ENCODE measurements around the gene PIAS4. TPM values are rescaled to one million over a fixed set of nuclear protein-coding genes. Genes with fewer than 3 reads are reported as not detected.

Gene PIAS4
- total and polyA plus RNA-seq, 9 of the 15 experiments (the other 6 are each of a cell fraction or from before 2014, with no cell fraction given) = 0.27 to 34.9 (median 14.4) TPM

DNA sequence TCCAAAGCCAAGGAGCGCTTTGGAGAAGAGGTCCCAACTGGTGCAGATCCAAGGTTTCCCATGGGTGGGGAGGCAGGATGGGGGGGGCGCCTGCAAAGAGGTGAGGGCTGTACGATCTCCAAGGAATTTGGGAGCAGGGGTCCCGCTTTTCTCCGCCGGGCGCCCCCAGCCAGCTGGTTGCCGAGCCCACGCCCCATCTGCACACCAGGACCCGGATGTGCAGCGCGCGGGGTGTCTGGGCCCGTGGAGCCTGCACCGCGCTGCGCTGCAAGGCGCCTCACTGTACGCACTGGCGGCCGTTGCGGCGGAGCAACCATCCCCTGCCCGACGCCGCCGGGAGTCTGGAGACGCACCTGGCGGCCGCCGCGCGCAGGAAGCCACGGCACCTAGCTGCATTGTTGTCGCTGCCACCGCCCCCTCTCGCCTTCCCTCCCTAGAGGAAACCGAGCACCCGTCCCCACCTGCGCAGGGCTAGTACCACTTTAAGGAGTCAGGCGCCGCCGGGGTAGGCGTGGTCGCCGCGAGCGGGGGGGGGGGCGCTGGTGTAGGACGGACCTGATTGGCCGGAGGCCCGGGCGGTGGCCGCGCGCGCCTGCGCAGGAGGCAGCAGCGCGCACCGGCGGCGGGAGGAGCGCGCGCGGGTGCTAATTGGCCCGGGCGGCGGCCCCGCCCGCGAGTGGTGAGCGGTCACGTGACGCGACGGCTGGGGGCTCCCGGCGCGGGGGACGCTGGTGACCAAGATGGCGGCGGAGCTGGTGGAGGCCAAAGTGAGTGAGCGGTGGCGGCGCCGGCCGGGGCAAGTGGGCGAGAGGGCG, at the start of gene PIAS4 (continued):
- TF ChIP-seq, protein P1, sequence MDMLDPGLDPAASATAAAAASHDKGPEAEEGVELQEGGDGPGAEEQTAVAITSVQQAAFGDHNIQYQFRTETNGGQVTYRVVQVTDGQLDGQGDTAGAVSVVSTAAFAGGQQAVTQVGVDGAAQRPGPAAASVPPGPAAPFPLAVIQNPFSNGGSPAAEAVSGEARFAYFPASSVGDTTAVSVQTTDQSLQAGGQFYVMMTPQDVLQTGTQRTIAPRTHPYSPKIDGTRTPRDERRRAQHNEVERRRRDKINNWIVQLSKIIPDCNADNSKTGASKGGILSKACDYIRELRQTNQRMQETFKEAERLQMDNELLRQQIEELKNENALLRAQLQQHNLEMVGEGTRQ (CRISPR knock-in tag; IDR thresholded peaks at IDR 0.05) = peak; percentile 94
- TF ChIP-seq ATF1 (CRISPR knock-in tag; IDR thresholded peaks at IDR 0.05) = no peak
- peak; percentile 69 for TF ChIP-seq ATF1 (tag; IDR thresholded peaks at IDR 0.05)
- TF ChIP-seq YY1 (IDR thresholded peaks at IDR 0.05; ENCODE audit: borderline replicate concordance in 1 of 3, control insufficient read depth in 1 of 3, extremely low read depth in 1 of 3, insufficient read depth in 3 of 3, insufficient read length in 1 of 3, insufficient replicate concordance in 2 of 3, low read depth in 1 of 3, low read length in 2 of 3) = peak; percentile 89 to 98 (median 96)
- TF ChIP-seq NONO (IDR thresholded peaks at IDR 0.05; ENCODE audit: low read depth in 2 of 2, low read length in 1 of 2) = peak in 1 of 2 experiments; percentile 26; a peak in 3 of 4 replicates
- peak; percentile 26; the same call in 1 of the 2 replicates for TF ChIP-seq ZBTB9 (CRISPR knock-in tag; IDR thresholded peaks at IDR 0.05)
- TF ChIP-seq RFX1 (IDR thresholded peaks at IDR 0.05) = no peak
- TF ChIP-seq ZNF133 (CRISPR knock-in tag; IDR thresholded peaks at IDR 0.05) = peak; percentile 76; the same call in 1 of the 2 replicates
- TF ChIP-seq ZKSCAN3 (CRISPR knock-in tag; IDR thresholded peaks at IDR 0.05) = no peak
- TF ChIP-seq MAZ (CRISPR knock-in tag; conservative IDR thresholded peaks at IDR 0.05 in 1 of 2, IDR thresholded peaks at IDR 0.05 in 1 of 2) = peak; percentile 92 to 99
- TF ChIP-seq GMEB1 (CRISPR knock-in tag; IDR thresholded peaks at IDR 0.05) = peak; percentile 86
- peak; percentile 85 for TF ChIP-seq THAP7 (CRISPR knock-in tag; IDR thresholded peaks at IDR 0.05)
- TF ChIP-seq FOXM1 (IDR thresholded peaks at IDR 0.05; ENCODE audit: low read depth) = no peak
- 0 out of 2 replicates have a peak, but pooled peaks have one; percentile 71 for TF ChIP-seq FOXM1 (CRISPR knock-in tag; IDR thresholded peaks at IDR 0.05; ENCODE audit: low read depth)
- TF ChIP-seq FUS (optimal IDR thresholded peaks at IDR 0.05; ENCODE audit: low read depth, low read length) = peak; percentile 25
- TF ChIP-seq HDAC1 (IDR thresholded peaks at IDR 0.05) = peak in 1 of 2 experiments; percentile 89; a peak in 2 of 4 replicates
- peak; percentile 61 for TF ChIP-seq POLR2B (IDR thresholded peaks at IDR 0.05; ENCODE audit: low read depth, partially characterized antibody)
- TF ChIP-seq, protein P2, sequence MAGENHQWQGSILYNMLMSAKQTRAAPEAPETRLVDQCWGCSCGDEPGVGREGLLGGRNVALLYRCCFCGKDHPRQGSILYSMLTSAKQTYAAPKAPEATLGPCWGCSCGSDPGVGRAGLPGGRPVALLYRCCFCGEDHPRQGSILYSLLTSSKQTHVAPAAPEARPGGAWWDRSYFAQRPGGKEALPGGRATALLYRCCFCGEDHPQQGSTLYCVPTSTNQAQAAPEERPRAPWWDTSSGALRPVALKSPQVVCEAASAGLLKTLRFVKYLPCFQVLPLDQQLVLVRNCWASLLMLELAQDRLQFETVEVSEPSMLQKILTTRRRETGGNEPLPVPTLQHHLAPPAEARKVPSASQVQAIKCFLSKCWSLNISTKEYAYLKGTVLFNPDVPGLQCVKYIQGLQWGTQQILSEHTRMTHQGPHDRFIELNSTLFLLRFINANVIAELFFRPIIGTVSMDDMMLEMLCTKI (IDR thresholded peaks at IDR 0.05; ENCODE audit: partially characterized antibody) = no peak
- TF ChIP-seq, protein P3, sequence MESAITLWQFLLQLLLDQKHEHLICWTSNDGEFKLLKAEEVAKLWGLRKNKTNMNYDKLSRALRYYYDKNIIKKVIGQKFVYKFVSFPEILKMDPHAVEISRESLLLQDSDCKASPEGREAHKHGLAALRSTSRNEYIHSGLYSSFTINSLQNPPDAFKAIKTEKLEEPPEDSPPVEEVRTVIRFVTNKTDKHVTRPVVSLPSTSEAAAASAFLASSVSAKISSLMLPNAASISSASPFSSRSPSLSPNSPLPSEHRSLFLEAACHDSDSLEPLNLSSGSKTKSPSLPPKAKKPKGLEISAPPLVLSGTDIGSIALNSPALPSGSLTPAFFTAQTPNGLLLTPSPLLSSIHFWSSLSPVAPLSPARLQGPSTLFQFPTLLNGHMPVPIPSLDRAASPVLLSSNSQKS (CRISPR knock-in tag; IDR thresholded peaks at IDR 0.05) = no peak
- TF ChIP-seq STAT5B (CRISPR knock-in tag; IDR thresholded peaks at IDR 0.05) = no peak
